Measurements from ENCODE around the gene PDLIM3.

Gene PDLIM3

DNA sequence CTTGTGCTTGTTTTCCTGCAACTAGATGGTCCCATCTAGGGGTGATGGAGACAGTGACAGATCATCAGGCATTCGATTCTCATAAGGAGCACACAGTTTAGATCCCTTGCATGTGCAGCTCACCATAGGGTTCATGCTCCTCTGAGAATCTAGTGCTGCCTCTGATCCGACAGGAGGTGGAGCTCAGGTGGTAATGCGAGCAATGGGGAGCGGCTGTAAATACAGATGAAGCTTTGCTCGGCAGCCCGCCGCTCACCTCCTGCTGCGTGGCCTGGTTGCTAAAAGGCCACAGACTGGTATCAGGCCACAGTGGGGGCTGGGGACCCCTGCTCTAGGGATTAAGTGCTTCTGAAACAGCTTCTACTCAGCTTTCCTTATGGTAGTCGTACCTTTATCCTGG is 35.3 kb downstream of the PDLIM3 start:
- Histone ChIP-seq H3K4me1 (ENCODE audit: low read length) (no peaks in the 10 kb centered on the region), H3K27me3 (replicated peaks; ENCODE audit: insufficient read depth, low read length) (no peaks in the 10 kb centered on the region), H4K20me1 (ENCODE audit: insufficient read depth, low read length) (no peaks in the 10 kb centered on the region), H3K4me3 (ENCODE audit: low read length) (no peak overlapping the region), H3F3A (ENCODE audit: insufficient read depth, low read length) (no peaks in the 10 kb centered on the region), H3K79me2 (ENCODE audit: low read length) (no peaks in the 10 kb centered on the region), H3K9me3 (replicated peaks; ENCODE audit: insufficient read depth, low read length) (no peaks in the 10 kb centered on the region), H3K9me2 (replicated peaks; ENCODE audit: insufficient read depth, low read length) (no peaks in the 10 kb centered on the region), H2AFZ (ENCODE audit: low read length) (no peak overlapping the region), H3K9ac (ENCODE audit: low read length) (no peak overlapping the region), H3K27ac (ENCODE audit: low read length) (no peak overlapping the region), H3K36me3 (replicated peaks; ENCODE audit: insufficient read depth, low read length) (no peaks in the 10 kb centered on the region), H3K4me2 (ENCODE audit: low read depth, low read length) (no peak overlapping the region)
- DNase-seq: no peak
- TF ChIP-seq EZH2phosphoT487 (IDR thresholded peaks at IDR 0.05; ENCODE audit: low read length): no peak
- TF ChIP-seq EZH2 (optimal IDR thresholded peaks at IDR 0.05; ENCODE audit: low read depth, low read length): no peak
- TF ChIP-seq, protein P1, sequence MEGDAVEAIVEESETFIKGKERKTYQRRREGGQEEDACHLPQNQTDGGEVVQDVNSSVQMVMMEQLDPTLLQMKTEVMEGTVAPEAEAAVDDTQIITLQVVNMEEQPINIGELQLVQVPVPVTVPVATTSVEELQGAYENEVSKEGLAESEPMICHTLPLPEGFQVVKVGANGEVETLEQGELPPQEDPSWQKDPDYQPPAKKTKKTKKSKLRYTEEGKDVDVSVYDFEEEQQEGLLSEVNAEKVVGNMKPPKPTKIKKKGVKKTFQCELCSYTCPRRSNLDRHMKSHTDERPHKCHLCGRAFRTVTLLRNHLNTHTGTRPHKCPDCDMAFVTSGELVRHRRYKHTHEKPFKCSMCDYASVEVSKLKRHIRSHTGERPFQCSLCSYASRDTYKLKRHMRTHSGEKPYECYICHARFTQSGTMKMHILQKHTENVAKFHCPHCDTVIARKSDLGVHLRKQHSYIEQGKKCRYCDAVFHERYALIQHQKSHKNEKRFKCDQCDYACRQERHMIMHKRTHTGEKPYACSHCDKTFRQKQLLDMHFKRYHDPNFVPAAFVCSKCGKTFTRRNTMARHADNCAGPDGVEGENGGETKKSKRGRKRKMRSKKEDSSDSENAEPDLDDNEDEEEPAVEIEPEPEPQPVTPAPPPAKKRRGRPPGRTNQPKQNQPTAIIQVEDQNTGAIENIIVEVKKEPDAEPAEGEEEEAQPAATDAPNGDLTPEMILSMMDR (IDR thresholded peaks at IDR 0.05; ENCODE audit: low read length): no peak

DNA sequence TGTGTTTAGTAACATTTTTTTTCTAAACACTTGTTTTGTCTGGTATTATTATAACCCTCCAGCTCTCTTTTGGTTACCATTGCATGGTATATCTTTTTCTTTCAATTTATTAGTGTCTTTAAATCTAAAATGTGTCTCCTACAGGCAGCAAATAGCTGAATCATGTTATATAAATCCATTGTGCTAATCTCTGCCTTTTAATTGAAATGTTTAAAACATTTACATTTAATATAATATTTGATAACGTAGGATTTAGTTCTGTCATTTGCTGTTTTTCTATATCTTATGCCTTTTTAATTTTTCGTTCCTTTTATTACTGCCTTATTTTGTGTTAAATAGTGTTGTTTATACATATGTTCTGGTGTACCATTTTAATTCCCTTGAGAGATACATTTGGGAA is 46.7 kb downstream of the PDLIM3 start:
- DNase-seq: no peak
- Histone ChIP-seq H3K79me2 (ENCODE audit: low read length) (no peaks in the 10 kb centered on the region), H3F3A (ENCODE audit: insufficient read depth, low read length) (no peaks in the 10 kb centered on the region), H3K9me3 (replicated peaks; ENCODE audit: insufficient read depth, low read length) (0 out of 2 replicates have a peak, but pooled peaks cover 3% of the 10 kb centered on the region), H4K20me1 (ENCODE audit: insufficient read depth, low read length) (no peaks in the 10 kb centered on the region), H2AFZ (ENCODE audit: low read length) (no peak overlapping the region), H3K36me3 (replicated peaks; ENCODE audit: insufficient read depth, low read length) (no peaks in the 10 kb centered on the region), H3K27me3 (replicated peaks; ENCODE audit: insufficient read depth, low read length) (no peaks in the 10 kb centered on the region), H3K9ac (ENCODE audit: low read length) (no peak overlapping the region), H3K4me3 (ENCODE audit: low read length) (no peak overlapping the region), H3K4me1 (ENCODE audit: low read length) (no peaks in the 10 kb centered on the region), H3K4me2 (ENCODE audit: low read depth, low read length) (no peak overlapping the region), H3K9me2 (replicated peaks; ENCODE audit: insufficient read depth, low read length) (no peaks in the 10 kb centered on the region), H3K27ac (ENCODE audit: low read length) (no peak overlapping the region)
- TF ChIP-seq EZH2phosphoT487 (IDR thresholded peaks at IDR 0.05; ENCODE audit: low read length): no peak
- TF ChIP-seq EZH2 (optimal IDR thresholded peaks at IDR 0.05; ENCODE audit: low read depth, low read length): no peak
- TF ChIP-seq, protein P1 (IDR thresholded peaks at IDR 0.05; ENCODE audit: low read length): no peak

- peaks cover 4% of the 10 kb centered on the region; the same call in 1 of the 2 replicates for H3K79me2 ChIP-seq (ENCODE audit: low read length)
- peak overlapping the region; percentile 85; the same call in 1 of the 2 replicates for H3K27ac ChIP-seq (ENCODE audit: low read length)
- peaks cover 36% of the 10 kb centered on the region for H3F3A ChIP-seq (ENCODE audit: insufficient read depth, low read length)
- H3K36me3 ChIP-seq (replicated peaks; ENCODE audit: insufficient read depth, low read length): no peaks in the 10 kb centered on the region
- no peak overlapping the region for H2AFZ ChIP-seq (ENCODE audit: low read length)
- TF ChIP-seq EZH2phosphoT487 (IDR thresholded peaks at IDR 0.05; ENCODE audit: low read length) (no peak), EZH2 (optimal IDR thresholded peaks at IDR 0.05; ENCODE audit: low read depth, low read length) (no peak)
- TF ChIP-seq, protein P1 (IDR thresholded peaks at IDR 0.05; ENCODE audit: low read length): no peak
- H4K20me1 ChIP-seq (ENCODE audit: insufficient read depth, low read length): no peaks in the 10 kb centered on the region
- H3K27me3 ChIP-seq (replicated peaks; ENCODE audit: insufficient read depth, low read length): no peaks in the 10 kb centered on the region
- DNase-seq: no peak
- H3K4me2 ChIP-seq (ENCODE audit: low read depth, low read length): peak overlapping the region; percentile 73
- H3K4me1 ChIP-seq (ENCODE audit: low read length): peaks cover 37% of the 10 kb centered on the region
- no peaks in the 10 kb centered on the region for H3K9me2 ChIP-seq (replicated peaks; ENCODE audit: insufficient read depth, low read length)
- peak overlapping the region; percentile 79; the same call in 1 of the 2 replicates for H3K9ac ChIP-seq (ENCODE audit: low read length)
- H3K4me3 ChIP-seq (ENCODE audit: low read length): peak overlapping the region; percentile 51; the same call in 1 of the 2 replicates
- no peaks in the 10 kb centered on the region for H3K9me3 ChIP-seq (replicated peaks; ENCODE audit: insufficient read depth, low read length)
These were observed 53.9 kb downstream of the PDLIM3 start for GRCh38 chr4:185481401-185481800.

Measured in MM.1S (cell line).